Measurements from ENCODE around the gene MORN3.
"Not testable (repeated sequence)": the region's sequence is repeated elsewhere in the genome, so short reads cannot be mapped to it uniquely, and the experiment has no call there.

Gene MORN3

DNA sequence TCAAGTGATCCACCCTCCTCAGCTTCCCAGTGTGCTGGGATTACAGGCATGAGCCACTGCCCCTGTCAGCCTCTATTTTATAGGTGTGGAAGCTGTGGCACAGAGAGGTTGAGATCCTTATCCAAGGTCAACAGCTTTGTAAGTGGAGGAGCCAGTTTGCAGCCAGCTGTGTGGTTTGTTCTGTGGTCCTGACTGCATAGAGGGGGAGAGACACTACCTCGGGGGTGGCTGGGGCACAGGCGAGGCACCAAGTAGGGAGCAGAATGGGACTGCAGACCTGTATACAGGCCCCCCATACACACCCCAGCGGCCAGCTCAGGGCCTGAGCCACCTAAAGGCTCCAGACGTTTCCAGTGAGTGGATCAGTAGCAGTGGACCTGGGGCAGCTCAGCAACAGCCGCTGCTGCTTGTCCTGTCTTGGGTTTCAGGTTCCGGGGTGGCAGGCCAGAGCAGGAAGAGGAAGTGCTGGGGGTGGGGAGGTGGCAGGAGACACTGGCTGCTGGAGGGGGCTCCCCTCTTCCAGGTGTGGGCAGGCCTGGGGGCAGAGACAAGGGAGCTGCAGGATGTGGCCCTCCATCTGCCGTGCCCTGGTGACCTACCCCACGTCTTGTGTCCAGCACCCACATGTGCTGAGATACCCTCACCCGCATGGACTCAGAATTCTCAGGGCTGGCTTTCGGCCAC lies 32.1 kb downstream of the MORN3 start:
- Histone ChIP-seq H3K36me3 (replicated peaks) (peaks cover 3% of the 10 kb centered on the region), H3K27me3 (replicated peaks) (no peaks in the 10 kb centered on the region), H3K27ac (no peak overlapping the region), H3K4me3 (ENCODE audit: low read depth, low read length) (no peak overlapping the region)
- no peak for DNase-seq
- in situ Hi-C loops (cut with HindIII; ENCODE audit: low pct_ligation_motif_present, low sequenced_read_pairs): no loop called here
- TF ChIP-seq, protein P1, sequence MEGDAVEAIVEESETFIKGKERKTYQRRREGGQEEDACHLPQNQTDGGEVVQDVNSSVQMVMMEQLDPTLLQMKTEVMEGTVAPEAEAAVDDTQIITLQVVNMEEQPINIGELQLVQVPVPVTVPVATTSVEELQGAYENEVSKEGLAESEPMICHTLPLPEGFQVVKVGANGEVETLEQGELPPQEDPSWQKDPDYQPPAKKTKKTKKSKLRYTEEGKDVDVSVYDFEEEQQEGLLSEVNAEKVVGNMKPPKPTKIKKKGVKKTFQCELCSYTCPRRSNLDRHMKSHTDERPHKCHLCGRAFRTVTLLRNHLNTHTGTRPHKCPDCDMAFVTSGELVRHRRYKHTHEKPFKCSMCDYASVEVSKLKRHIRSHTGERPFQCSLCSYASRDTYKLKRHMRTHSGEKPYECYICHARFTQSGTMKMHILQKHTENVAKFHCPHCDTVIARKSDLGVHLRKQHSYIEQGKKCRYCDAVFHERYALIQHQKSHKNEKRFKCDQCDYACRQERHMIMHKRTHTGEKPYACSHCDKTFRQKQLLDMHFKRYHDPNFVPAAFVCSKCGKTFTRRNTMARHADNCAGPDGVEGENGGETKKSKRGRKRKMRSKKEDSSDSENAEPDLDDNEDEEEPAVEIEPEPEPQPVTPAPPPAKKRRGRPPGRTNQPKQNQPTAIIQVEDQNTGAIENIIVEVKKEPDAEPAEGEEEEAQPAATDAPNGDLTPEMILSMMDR (IDR thresholded peaks at IDR 0.05; ENCODE audit: low read depth, low read length, missing control alignments): no peak

DNA sequence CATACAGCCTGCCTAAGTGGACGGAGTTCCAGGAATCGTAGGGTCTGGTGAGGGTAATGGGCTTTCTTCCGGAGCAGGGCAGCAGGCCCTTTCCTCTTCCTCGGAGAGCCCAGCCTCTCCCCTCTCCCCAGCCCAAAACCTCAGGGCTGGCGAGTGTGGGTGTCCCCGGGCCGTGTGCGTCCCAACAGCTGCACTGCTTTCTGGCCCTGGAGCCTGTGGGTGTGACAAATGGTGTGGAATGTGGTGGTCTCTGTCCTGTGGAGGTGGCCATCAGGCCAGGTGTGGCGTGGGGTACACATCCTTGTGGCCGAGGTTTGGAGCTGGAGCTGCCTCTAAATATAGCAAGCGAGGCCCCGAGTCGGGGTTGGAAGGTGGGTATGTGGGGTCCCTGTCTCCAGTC lies 34.6 kb downstream of the MORN3 start:
- Histone ChIP-seq H3K27ac (no peak overlapping the region), H3K27me3 (replicated peaks) (no peaks in the 10 kb centered on the region), H3K36me3 (replicated peaks) (no peaks in the 10 kb centered on the region), H3K4me3 (ENCODE audit: low read depth, low read length) (no peak overlapping the region)
- in situ Hi-C loops (cut with HindIII; ENCODE audit: low pct_ligation_motif_present, low sequenced_read_pairs): no loop called here
- TF ChIP-seq, protein P1 (IDR thresholded peaks at IDR 0.05; ENCODE audit: low read depth, low read length, missing control alignments): no peak
- DNase-seq: no peak

DNA sequence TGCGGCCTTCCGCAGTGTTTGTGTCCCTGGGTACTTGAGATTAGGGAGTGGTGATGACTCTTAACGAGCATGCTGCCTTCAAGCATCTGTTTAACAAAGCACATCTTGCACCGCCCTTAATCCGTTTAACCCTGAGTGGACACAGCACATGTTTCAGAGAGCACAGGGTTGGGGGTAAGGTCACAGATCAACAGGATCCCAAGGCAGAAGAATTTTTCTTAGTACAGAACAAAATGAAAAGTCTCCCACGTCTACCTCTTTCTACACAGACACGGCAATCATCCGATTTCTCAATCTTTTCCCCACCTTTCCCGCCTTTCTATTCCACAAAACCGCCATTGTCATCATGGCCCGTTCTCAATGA lies 35.6 kb downstream of the MORN3 start:
- in situ Hi-C loops (cut with HindIII; ENCODE audit: low pct_ligation_motif_present, low sequenced_read_pairs); H3K4me3 ChIP-seq (ENCODE audit: low read depth, low read length); DNase-seq; H3K27me3 ChIP-seq (replicated peaks); H3K36me3 ChIP-seq (replicated peaks); H3K27ac ChIP-seq: not testable (repeated sequence)

DNA sequence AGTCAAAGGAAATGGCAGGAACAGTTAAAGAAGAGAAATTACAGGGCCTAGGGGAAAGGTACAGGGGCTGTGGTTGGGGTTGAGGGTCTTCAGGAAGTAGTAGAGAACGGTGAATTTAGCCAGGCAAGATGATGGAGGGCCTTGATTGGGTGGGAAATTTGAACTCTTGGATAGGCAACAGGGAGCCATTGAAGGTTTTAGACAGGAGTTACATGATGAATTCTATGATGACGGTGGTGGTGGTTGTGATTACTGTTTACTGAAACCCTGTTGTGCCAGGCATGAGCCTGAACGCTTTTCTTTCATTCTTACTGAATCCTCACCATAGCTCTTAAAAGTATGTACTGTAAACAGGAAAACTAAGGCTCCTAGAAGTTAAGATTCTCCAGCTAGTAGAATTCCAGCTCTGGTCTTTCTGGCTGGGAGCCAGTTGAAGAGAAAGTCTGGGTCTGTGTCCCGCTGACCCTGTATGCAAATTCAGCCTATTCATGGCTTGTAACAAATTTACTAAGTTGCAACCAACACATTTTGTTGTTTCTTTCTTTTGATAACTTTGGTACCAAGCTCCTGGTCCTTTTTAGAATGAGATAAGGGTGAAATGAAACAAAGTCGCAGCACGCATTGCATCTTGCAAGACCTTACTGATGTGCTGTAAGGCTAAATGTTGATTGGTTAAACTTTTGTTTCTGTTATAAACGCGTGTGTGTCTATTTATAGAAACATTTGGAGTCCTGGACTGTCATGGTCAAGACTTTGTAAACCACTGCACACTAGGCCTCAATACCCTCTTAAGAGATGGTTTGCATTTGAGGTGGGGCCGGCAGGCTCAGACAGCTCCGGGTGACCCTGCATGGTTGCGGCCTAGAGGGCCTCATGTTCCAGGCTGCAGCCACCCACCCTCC lies 37.1 kb downstream of the MORN3 start:
- Histone ChIP-seq H3K4me3 (ENCODE audit: low read depth, low read length) (no peak overlapping the region), H3K36me3 (replicated peaks) (no peaks in the 10 kb centered on the region), H3K27ac (no peak overlapping the region), H3K27me3 (replicated peaks) (no peaks in the 10 kb centered on the region)
- TF ChIP-seq, protein P1 (IDR thresholded peaks at IDR 0.05; ENCODE audit: low read depth, low read length, missing control alignments): no peak
- in situ Hi-C loops (cut with HindIII; ENCODE audit: low pct_ligation_motif_present, low sequenced_read_pairs): no loop called here
- DNase-seq: no peak

DNA sequence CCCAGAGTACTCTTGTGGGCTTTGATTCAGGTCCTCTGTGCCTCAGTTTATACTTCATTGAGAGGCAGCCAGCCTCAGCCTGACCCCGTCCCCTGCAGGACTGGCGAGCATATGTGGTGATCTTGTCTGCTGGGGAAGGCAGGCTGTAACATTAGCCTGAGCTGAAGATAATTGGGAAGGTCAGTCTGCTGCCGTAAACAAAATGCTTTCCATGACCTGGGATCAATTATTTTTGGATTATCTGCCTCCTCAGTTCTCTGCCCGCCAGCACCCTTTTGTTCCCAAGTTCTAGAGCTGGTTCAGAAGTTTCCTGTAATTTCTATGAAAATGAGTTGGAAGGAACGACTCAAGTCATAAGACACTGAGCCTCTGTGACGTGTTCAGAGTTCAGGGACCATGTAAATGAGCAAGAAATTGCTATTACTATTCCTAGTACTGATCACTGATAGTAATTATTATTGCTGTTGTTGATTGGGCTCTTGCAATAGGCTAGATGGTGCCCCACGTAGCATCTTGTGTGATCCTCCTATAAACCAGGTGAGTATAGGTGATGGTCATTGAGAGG lies 38.6 kb downstream of the MORN3 start:
- TF ChIP-seq, protein P1 (IDR thresholded peaks at IDR 0.05; ENCODE audit: low read depth, low read length, missing control alignments): no peak
- Histone ChIP-seq H3K4me3 (ENCODE audit: low read depth, low read length) (no peak overlapping the region), H3K27me3 (replicated peaks) (no peaks in the 10 kb centered on the region), H3K27ac (no peak overlapping the region), H3K36me3 (replicated peaks) (no peaks in the 10 kb centered on the region)
- no peak for DNase-seq
- in situ Hi-C loops (cut with HindIII; ENCODE audit: low pct_ligation_motif_present, low sequenced_read_pairs): no loop called here

DNA sequence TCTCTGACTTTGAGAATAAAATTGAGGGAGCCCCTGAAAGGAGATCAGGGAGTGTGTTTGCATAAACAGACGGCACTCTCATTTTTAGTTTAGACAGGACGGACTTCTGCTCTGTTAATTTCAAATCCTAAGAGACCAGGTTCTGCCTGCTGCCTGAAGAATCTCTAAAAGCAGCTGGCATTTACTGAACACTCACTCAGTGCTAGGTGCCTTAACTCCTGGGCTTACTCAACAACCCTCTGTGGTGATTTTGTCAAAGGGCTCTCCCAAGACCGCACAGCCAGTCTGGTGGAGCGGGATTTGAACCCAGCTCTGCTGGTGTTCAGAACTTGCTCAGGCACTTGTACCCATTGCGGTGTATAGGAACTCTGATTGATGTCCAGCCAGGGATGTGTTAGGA lies 40.9 kb downstream of the MORN3 start:
- Histone ChIP-seq H3K36me3 (replicated peaks) (no peaks in the 10 kb centered on the region), H3K27me3 (replicated peaks) (no peaks in the 10 kb centered on the region), H3K27ac (no peak overlapping the region), H3K4me3 (ENCODE audit: low read depth, low read length) (no peak overlapping the region)
- in situ Hi-C loops (cut with HindIII; ENCODE audit: low pct_ligation_motif_present, low sequenced_read_pairs): no loop called here
- TF ChIP-seq, protein P1 (IDR thresholded peaks at IDR 0.05; ENCODE audit: low read depth, low read length, missing control alignments): no peak
- no peak for DNase-seq

All from brain microvascular endothelial cell (primary cell).